ENCODE data around the gene THRB.

THRB gene

GRCh38 chr3:24270744-24271143 lies 223.9 kb downstream of the THRB start:
- no peaks in the 10 kb centered on the region for H3K27me3 ChIP-seq (replicated peaks; ENCODE audit: control insufficient read depth, insufficient read depth, low read length)
- no peak overlapping the region for H3K4me3 ChIP-seq (replicated peaks; ENCODE audit: low read depth, low read length)
- TF ChIP-seq CTCF (IDR thresholded peaks at IDR 0.05; ENCODE audit: insufficient read depth, low read length, poor library complexity, severe bottlenecking) = no peak
- no peak for DNase-seq (ENCODE audit: extremely low read depth, insufficient read length)
- no peaks in the 10 kb centered on the region for H3K36me3 ChIP-seq (ENCODE audit: control insufficient read depth, insufficient read depth, low read length)

GRCh38 chr3:24270204-24270691 lies 224.4 kb downstream of the THRB start:
- DNase-seq (ENCODE audit: extremely low read depth, insufficient read length) = no peak
- Histone ChIP-seq H3K36me3 (ENCODE audit: control insufficient read depth, insufficient read depth, low read length) (no peaks in the 10 kb centered on the region), H3K4me3 (replicated peaks; ENCODE audit: low read depth, low read length) (no peak overlapping the region), H3K27me3 (replicated peaks; ENCODE audit: control insufficient read depth, insufficient read depth, low read length) (no peaks in the 10 kb centered on the region)
- no peak for TF ChIP-seq CTCF (IDR thresholded peaks at IDR 0.05; ENCODE audit: insufficient read depth, low read length, poor library complexity, severe bottlenecking)

- H3K27me3 ChIP-seq (replicated peaks; ENCODE audit: control insufficient read depth, insufficient read depth, low read length) = no peaks in the 10 kb centered on the region
- no peaks in the 10 kb centered on the region for H3K36me3 ChIP-seq (ENCODE audit: control insufficient read depth, insufficient read depth, low read length)
- TF ChIP-seq CTCF (IDR thresholded peaks at IDR 0.05; ENCODE audit: insufficient read depth, low read length, poor library complexity, severe bottlenecking) = peak; percentile 82
- no peak overlapping the region for H3K4me3 ChIP-seq (replicated peaks; ENCODE audit: low read depth, low read length)
- DNase-seq (ENCODE audit: extremely low read depth, insufficient read length) = no peak
Observed at GRCh38 chr3:24264748-24265158, 229.9 kb downstream of the THRB start.

GRCh38 chr3:24264011-24264410 lies 230.6 kb downstream of the THRB start:
- no peaks in the 10 kb centered on the region for H3K27me3 ChIP-seq (replicated peaks; ENCODE audit: control insufficient read depth, insufficient read depth, low read length)
- no peak overlapping the region for H3K4me3 ChIP-seq (replicated peaks; ENCODE audit: low read depth, low read length)
- H3K36me3 ChIP-seq (ENCODE audit: control insufficient read depth, insufficient read depth, low read length) = no peaks in the 10 kb centered on the region
- TF ChIP-seq CTCF (IDR thresholded peaks at IDR 0.05; ENCODE audit: insufficient read depth, low read length, poor library complexity, severe bottlenecking) = no peak
- DNase-seq (ENCODE audit: extremely low read depth, insufficient read length) = no peak

- no peak for TF ChIP-seq CTCF (IDR thresholded peaks at IDR 0.05; ENCODE audit: insufficient read depth, low read length, poor library complexity, severe bottlenecking)
- no peak overlapping the region for H3K4me3 ChIP-seq (replicated peaks; ENCODE audit: low read depth, low read length)
- no peak for DNase-seq (ENCODE audit: extremely low read depth, insufficient read length)
- no peaks in the 10 kb centered on the region for H3K36me3 ChIP-seq (ENCODE audit: control insufficient read depth, insufficient read depth, low read length)
- no peaks in the 10 kb centered on the region for H3K27me3 ChIP-seq (replicated peaks; ENCODE audit: control insufficient read depth, insufficient read depth, low read length)
Observed at GRCh38 chr3:24263069-24263668, 231.5 kb downstream of the THRB start.

- Histone ChIP-seq H3K36me3 (ENCODE audit: control insufficient read depth, insufficient read depth, low read length) (no peaks in the 10 kb centered on the region), H3K27me3 (replicated peaks; ENCODE audit: control insufficient read depth, insufficient read depth, low read length) (no peaks in the 10 kb centered on the region), H3K4me3 (replicated peaks; ENCODE audit: low read depth, low read length) (no peak overlapping the region)
- TF ChIP-seq CTCF (IDR thresholded peaks at IDR 0.05; ENCODE audit: insufficient read depth, low read length, poor library complexity, severe bottlenecking) = no peak
- no peak for DNase-seq (ENCODE audit: extremely low read depth, insufficient read length)
Observed at GRCh38 chr3:24261521-24261920, 233.1 kb downstream of the THRB start.

Measured in GM06990 (cell line).